Uterus (tissue), 4 donors: ENCODE results near the gene STK33. TPM values are rescaled to one million over a fixed set of nuclear protein-coding genes. Genes with fewer than 3 reads are reported as not detected.

Experiments used
- DNase-seq, 2 donors: peaks; one replicate each; pipeline ENCODE4 v3.0.0-alpha.2; 2019 to 2020
- H3K27ac ChIP-seq, 2 donors: fragments of 200-600 bp; sonication (generic); 1 replicate in 1 of 2; 2 replicates in 1 of 2; pipeline ENCODE4 v1.5.1; 2016 to 2018
- H3K27me3 ChIP-seq, 2 donors: fragments of 200-600 bp; sonication (generic); one replicate each; pipeline ENCODE4 v1.5.1; 2018 to 2019; ENCODE audit warnings: control low read depth in 1 of 2
- H3K36me3 ChIP-seq, 2 donors: fragments of 200-600 bp; sonication (generic); one replicate each; pipeline ENCODE4 v1.5.1; 2019; ENCODE audit warnings: control low read depth in 1 of 2
- H3K4me1 ChIP-seq, 2 donors: fragments of 200-600 bp; sonication (generic); one replicate each; pipeline ENCODE4 v1.5.1; 2018 to 2019; ENCODE audit warnings: control low read depth in 1 of 2
- H3K4me3 ChIP-seq, 2 donors: fragments of 200-600 bp; sonication (generic); 1 replicate in 1 of 2; 2 replicates in 1 of 2; pipeline ENCODE4 v1.5.1; 2018 to 2019; ENCODE audit warnings: mild to moderate bottlenecking in 1 of 2
- H3K9me3 ChIP-seq, 2 donors: fragments of 200-600 bp; sonication (generic); one replicate each; pipeline ENCODE4 v1.5.1; 2019; ENCODE audit warnings: control low read depth in 1 of 2
- CTCF ChIP-seq, 4 experiments: fragments of 200-600 bp in 2 of 4; fragments of 450-650 bp in 2 of 4; sonication (generic) in 2 of 4; IDR thresholded peaks; one replicate each; pipeline ENCODE4 v1.5.1; 2016 to 2019; ENCODE audit warnings: antibody characterized with exemption in 4 of 4, mild to moderate bottlenecking in 2 of 4, moderate library complexity in 1 of 4
- POLR2A ChIP-seq, 2 donors: fragments of 450-650 bp; IDR thresholded peaks; one replicate each; pipeline ENCODE4 v1.6.1; 2016; ENCODE audit warnings: antibody characterized with exemption in 2 of 2, mild to moderate bottlenecking in 1 of 2, moderate library complexity in 1 of 2
- intact Hi-C: fragments of 100-400 bp; cut with DNase I; formaldehyde crosslinking; loops from one replicate; pipeline ENCODE4 v1.15.1; 2023; ENCODE audit warnings: low total_unique reads
- total RNA-seq, 4 donors: library from RNA; depleted of rRNA in 3 of 4; stranded (reverse); fragments of >200 nt in 3 of 4; gene quantifications; one replicate each; pipeline versions ENCODE4 v1.1.0 to v1.2.4, GENCODE V29; 2014 to 2023
- donor health status: DM: yes; HTN: yes; CAD: no.

STK33 gene
- total RNA-seq, 4 donors from 2014 or later, result 12.4 to 30.7 (median 30.2) TPM

GRCh38 chr11:8369592-8370205 is 224.3 kb downstream of the STK33 start:
- Histone ChIP-seq H3K9me3 (no peaks in the 10 kb centered on the region), H3K27me3 (no peaks in the 10 kb centered on the region), H3K27ac (no peak overlapping the region), H3K4me1 (no peaks in the 10 kb centered on the region), H3K36me3 (no peaks in the 10 kb centered on the region), H3K4me3 (no peak overlapping the region)
- TF ChIP-seq CTCF (IDR thresholded peaks at IDR 0.05) (no peak), POLR2A (IDR thresholded peaks at IDR 0.05) (no peak)
- intact Hi-C loops, result no loop called here
- peak in 1 of 2 donors; percentile 5 for DNase-seq

- Histone ChIP-seq H3K4me1 (no peaks in the 10 kb centered on the region), H3K4me3 (no peak overlapping the region), H3K27ac (no peak overlapping the region), H3K9me3 (no peaks in the 10 kb centered on the region), H3K27me3 (no peaks in the 10 kb centered on the region), H3K36me3 (no peaks in the 10 kb centered on the region)
- intact Hi-C loops, result no loop called here
- TF ChIP-seq POLR2A (IDR thresholded peaks at IDR 0.05), result no peak
- DNase-seq, result no peak
Observed at GRCh38 chr11:8368772-8369171, 225.3 kb downstream of the STK33 start.

GRCh38 chr11:8368194-8368593 is 225.8 kb downstream of the STK33 start:
- H3K4me1 ChIP-seq, result no peaks in the 10 kb centered on the region
- H3K27me3 ChIP-seq, result no peaks in the 10 kb centered on the region
- intact Hi-C loops, result no loop called here
- H3K4me3 ChIP-seq, result no peak overlapping the region
- no peak overlapping the region for H3K27ac ChIP-seq
- DNase-seq, result no peak
- TF ChIP-seq POLR2A (IDR thresholded peaks at IDR 0.05) (no peak), CTCF (IDR thresholded peaks at IDR 0.05) (no peak)
- no peaks in the 10 kb centered on the region for H3K9me3 ChIP-seq
- H3K36me3 ChIP-seq, result no peaks in the 10 kb centered on the region

GRCh38 chr11:8366316-8366715 is 227.7 kb downstream of the STK33 start:
- DNase-seq, result no peak
- no peaks in the 10 kb centered on the region for H3K27me3 ChIP-seq
- no peak for TF ChIP-seq CTCF (IDR thresholded peaks at IDR 0.05)
- no peak for TF ChIP-seq POLR2A (IDR thresholded peaks at IDR 0.05)
- H3K27ac ChIP-seq, result no peak overlapping the region
- H3K9me3 ChIP-seq, result no peaks in the 10 kb centered on the region
- no peak overlapping the region for H3K4me3 ChIP-seq
- no peaks in the 10 kb centered on the region for H3K4me1 ChIP-seq
- no peaks in the 10 kb centered on the region for H3K36me3 ChIP-seq
- intact Hi-C loops, result no loop called here

- Histone ChIP-seq H3K4me1 (no peaks in the 10 kb centered on the region), H3K27ac (no peak overlapping the region), H3K36me3 (no peaks in the 10 kb centered on the region), H3K4me3 (no peak overlapping the region), H3K27me3 (no peaks in the 10 kb centered on the region), H3K9me3 (no peaks in the 10 kb centered on the region)
- no peak for DNase-seq
- intact Hi-C loops, result no loop called here
- no peak for TF ChIP-seq CTCF (IDR thresholded peaks at IDR 0.05)
- no peak for TF ChIP-seq POLR2A (IDR thresholded peaks at IDR 0.05)
Observed at GRCh38 chr11:8365216-8365941, 228.6 kb downstream of the STK33 start.
